ENCODE data around the gene AHNAK2. TPM values are rescaled to one million over a fixed set of nuclear protein-coding genes. Genes with fewer than 3 reads are reported as not detected.

Gene AHNAK2
- total and polyA plus RNA-seq, 2 donors, result 0.42 to 3.8 TPM

DNA sequence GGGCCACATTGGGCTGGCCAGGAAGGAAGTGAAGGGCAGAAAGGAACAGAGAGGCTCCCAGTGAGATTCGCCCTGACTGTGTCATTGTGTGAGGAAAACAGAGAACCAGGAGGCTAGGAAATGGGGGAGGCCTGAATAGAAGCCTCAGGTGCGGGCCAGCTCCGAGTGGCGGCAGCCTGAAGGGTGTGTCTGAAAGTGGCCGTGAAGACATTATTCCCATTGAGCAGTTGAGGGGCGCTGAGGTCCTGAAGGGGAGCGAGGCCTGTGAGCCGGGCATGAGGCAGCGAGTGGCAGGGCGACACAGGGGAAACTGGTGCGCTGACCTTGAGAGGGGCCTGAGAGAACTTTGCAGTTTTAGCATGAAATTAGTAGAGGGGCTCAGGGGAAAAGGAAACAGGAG, 14.3 kb upstream of the AHNAK2 start:
- H3K27ac ChIP-seq (ENCODE audit: low read depth in 1 of 2, low read length in 1 of 2), result no peak overlapping the region
- 94% methylated on average over 11 of the region's 11 CpGs for WGBS
- H3K4me3 ChIP-seq (ENCODE audit: low read length in 2 of 2), result no peak overlapping the region
- H3K9me3 ChIP-seq (ENCODE audit: control insufficient read depth in 2 of 2, insufficient read depth in 1 of 2, low read length in 1 of 2), result no peaks in the 10 kb centered on the region
- DNase-seq (ENCODE audit: low read depth in 6 of 9, low spot score in 9 of 9), result no peak
- no peaks in the 10 kb centered on the region for H3K36me3 ChIP-seq (ENCODE audit: control insufficient read depth in 2 of 2, insufficient read depth in 2 of 2, low read length in 1 of 2)
- no peaks in the 10 kb centered on the region for H3K27me3 ChIP-seq (ENCODE audit: control insufficient read depth in 2 of 2, insufficient read depth in 1 of 2, low read length in 1 of 2)
- no peaks in the 10 kb centered on the region for H3K4me1 ChIP-seq (ENCODE audit: control insufficient read depth in 2 of 2, insufficient read depth in 2 of 2, low read length in 2 of 2)

- 99% methylated on average over 34 of the region's 34 CpGs for WGBS
These were observed 13.7 kb upstream of the AHNAK2 start for GRCh38 chr14:104991896-104992230.

DNA sequence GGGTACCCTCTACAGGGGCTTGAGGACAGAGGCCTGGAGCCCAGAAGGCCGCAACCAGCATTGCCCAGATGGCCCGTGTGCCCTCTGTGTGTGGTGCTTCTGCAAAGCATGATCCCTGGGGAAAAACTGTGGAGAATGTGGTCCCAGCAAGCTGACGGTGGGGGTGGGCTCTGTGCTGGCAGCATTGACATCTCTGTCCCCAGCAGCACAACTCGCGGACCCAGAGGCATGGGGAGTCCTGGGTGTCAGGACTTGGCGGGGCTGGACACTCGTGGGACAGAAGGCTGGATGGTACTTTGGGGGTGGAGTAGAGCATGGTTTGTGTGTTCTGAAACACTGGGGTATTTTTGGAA, 11.8 kb upstream of the AHNAK2 start:
- no peak for DNase-seq (ENCODE audit: low read depth in 6 of 9, low spot score in 9 of 9)
- peaks cover 7 to 16% of the 10 kb centered on the region in 2 donors for H3K27me3 ChIP-seq (ENCODE audit: control insufficient read depth in 2 of 2, insufficient read depth in 1 of 2, low read length in 1 of 2)
- H3K36me3 ChIP-seq (ENCODE audit: control insufficient read depth in 2 of 2, insufficient read depth in 2 of 2, low read length in 1 of 2), result no peaks in the 10 kb centered on the region
- no peak overlapping the region for H3K27ac ChIP-seq (ENCODE audit: low read depth in 1 of 2, low read length in 1 of 2)
- peaks cover 3 to 6% of the 10 kb centered on the region in 2 donors for H3K4me1 ChIP-seq (ENCODE audit: control insufficient read depth in 2 of 2, insufficient read depth in 2 of 2, low read length in 2 of 2)
- no peak overlapping the region for H3K4me3 ChIP-seq (ENCODE audit: low read length in 2 of 2)
- H3K9me3 ChIP-seq (ENCODE audit: control insufficient read depth in 2 of 2, insufficient read depth in 1 of 2, low read length in 1 of 2), result peaks cover 0 to 2% of the 10 kb centered on the region in 2 donors
- 98% methylated on average over 7 of the region's 7 CpGs for WGBS

More at GRCh38 chr14:104991896-104992230, 13.7 kb upstream of the AHNAK2 start:
- Histone ChIP-seq H3K4me1 (ENCODE audit: control insufficient read depth in 2 of 2, insufficient read depth in 2 of 2, low read length in 2 of 2) (no peaks in the 10 kb centered on the region), H3K9me3 (ENCODE audit: control insufficient read depth in 2 of 2, insufficient read depth in 1 of 2, low read length in 1 of 2) (no peaks in the 10 kb centered on the region), H3K36me3 (ENCODE audit: control insufficient read depth in 2 of 2, insufficient read depth in 2 of 2, low read length in 1 of 2) (no peaks in the 10 kb centered on the region), H3K27me3 (ENCODE audit: control insufficient read depth in 2 of 2, insufficient read depth in 1 of 2, low read length in 1 of 2) (peaks cover 0 to 5% of the 10 kb centered on the region in 2 donors), H3K4me3 (ENCODE audit: low read length in 2 of 2) (no peak overlapping the region), H3K27ac (ENCODE audit: low read depth in 1 of 2, low read length in 1 of 2) (no peak overlapping the region)
- DNase-seq (ENCODE audit: low read depth in 6 of 9, low spot score in 9 of 9), result no peak

- WGBS, result 94% methylated on average over 16 of the region's 16 CpGs
- H3K4me3 ChIP-seq (ENCODE audit: low read length in 2 of 2), result no peak overlapping the region
- H3K36me3 ChIP-seq (ENCODE audit: control insufficient read depth in 2 of 2, insufficient read depth in 2 of 2, low read length in 1 of 2), result no peaks in the 10 kb centered on the region
- DNase-seq (ENCODE audit: low read depth in 6 of 9, low spot score in 9 of 9), result no peak
- peaks cover 0 to 2% of the 10 kb centered on the region in 2 donors for H3K9me3 ChIP-seq (ENCODE audit: control insufficient read depth in 2 of 2, insufficient read depth in 1 of 2, low read length in 1 of 2)
- peaks cover 3 to 6% of the 10 kb centered on the region in 2 donors for H3K4me1 ChIP-seq (ENCODE audit: control insufficient read depth in 2 of 2, insufficient read depth in 2 of 2, low read length in 2 of 2)
- peaks cover 7 to 16% of the 10 kb centered on the region in 2 donors for H3K27me3 ChIP-seq (ENCODE audit: control insufficient read depth in 2 of 2, insufficient read depth in 1 of 2, low read length in 1 of 2)
- no peak overlapping the region for H3K27ac ChIP-seq (ENCODE audit: low read depth in 1 of 2, low read length in 1 of 2)
These were observed 11.2 kb upstream of the AHNAK2 start for GRCh38 chr14:104989236-104989950.

DNA sequence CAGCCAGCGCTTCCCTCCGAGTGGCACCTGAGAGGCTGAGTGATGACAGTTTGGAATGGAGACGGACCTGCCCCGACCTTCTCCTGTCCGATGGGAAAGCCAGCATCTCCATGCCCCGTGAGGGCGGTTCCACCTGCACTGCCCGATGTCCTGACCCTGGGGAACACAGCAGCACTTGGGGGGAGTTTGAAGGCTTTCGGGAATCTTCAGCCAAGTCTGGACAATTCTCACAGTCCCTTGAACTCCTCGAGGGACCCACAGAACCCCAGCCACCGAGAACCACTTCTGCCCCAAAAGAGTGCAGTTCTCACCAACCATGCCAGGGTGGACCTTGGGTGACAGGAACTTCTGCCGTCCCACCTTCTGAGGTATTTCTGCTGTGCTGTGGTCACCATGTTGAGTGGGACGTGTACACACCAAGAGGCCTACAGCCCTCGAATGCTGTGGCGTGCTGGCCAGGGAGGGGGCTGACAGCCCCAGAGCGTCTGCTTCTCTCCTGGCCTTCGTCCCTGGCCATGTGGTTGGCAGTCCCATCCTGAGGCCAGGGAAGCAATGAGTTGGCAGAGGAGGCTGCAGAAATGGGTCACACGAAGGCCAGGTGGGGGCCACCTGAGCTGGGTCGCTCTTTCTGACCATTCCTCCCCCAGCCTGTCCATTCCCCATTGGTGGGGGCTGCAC, 8.5 kb upstream of the AHNAK2 start:
- Histone ChIP-seq H3K27ac (ENCODE audit: low read depth in 1 of 2, low read length in 1 of 2) (no peak overlapping the region), H3K36me3 (ENCODE audit: control insufficient read depth in 2 of 2, insufficient read depth in 2 of 2, low read length in 1 of 2) (no peaks in the 10 kb centered on the region), H3K4me1 (ENCODE audit: control insufficient read depth in 2 of 2, insufficient read depth in 2 of 2, low read length in 2 of 2) (peaks cover 3 to 6% of the 10 kb centered on the region in 2 donors), H3K4me3 (ENCODE audit: low read length in 2 of 2) (peak overlapping the region in 1 of 2 donors; percentile 45), H3K27me3 (ENCODE audit: control insufficient read depth in 2 of 2, insufficient read depth in 1 of 2, low read length in 1 of 2) (peaks cover 9 to 25% of the 10 kb centered on the region in 2 donors), H3K9me3 (ENCODE audit: control insufficient read depth in 2 of 2, insufficient read depth in 1 of 2, low read length in 1 of 2) (peaks cover 0 to 2% of the 10 kb centered on the region in 2 donors)
- 76% methylated on average over 19 of the region's 19 CpGs for WGBS
- DNase-seq (ENCODE audit: low read depth in 6 of 9, low spot score in 9 of 9), result no peak

DNA sequence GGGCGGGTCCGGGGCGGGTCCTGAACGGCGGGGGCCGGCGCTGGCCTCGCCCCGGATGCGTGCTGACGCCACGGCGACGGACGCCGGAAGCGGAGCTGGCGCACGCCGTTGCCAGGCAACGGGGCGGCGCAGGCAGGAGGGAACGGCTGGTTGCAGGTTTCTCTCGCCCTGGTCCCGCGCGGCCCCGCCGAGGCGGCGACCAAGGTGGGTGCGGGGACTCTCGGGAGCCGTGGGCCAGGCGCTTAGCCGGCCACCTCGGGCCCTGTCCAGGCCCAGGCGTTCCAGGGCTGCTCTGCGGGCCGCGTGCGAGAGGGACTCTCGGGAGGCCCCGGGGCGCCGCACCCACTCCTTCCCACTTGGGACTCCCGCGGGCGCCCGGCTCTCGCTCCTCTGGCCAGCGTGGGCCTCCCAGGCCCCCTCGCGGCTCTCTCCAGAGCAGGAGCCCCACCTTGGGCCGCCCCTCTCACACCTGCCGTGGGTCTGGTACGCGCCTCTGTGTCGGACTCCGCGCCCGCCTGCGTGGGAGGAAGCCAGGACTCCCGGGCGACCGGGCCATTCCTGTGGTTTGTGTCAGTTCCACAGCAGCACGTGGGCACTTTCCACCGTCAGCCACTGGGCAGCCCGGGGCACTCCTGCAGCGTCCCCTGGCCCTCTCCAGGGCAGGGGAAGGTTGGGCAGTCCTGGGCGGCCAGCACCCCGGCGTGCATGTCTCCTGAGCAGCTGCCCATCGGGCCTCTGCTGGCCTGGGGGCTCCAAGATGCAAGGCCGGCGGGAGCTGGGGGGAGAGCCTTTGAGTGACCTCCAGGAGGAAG, 7.7 kb upstream of the AHNAK2 start, which contains the start of gene CLBA1:
Gene CLBA1 (plus strand): TSS at position 114 of the 812 bp plus-strand sequence. CDS start 644 bp downstream, at position 758.
- DNase-seq (ENCODE audit: low read depth in 6 of 9, low spot score in 9 of 9), result peak; percentile 59 to 95 (median 84)
- peaks cover 3 to 6% of the 10 kb centered on the region in 2 donors for H3K4me1 ChIP-seq (ENCODE audit: control insufficient read depth in 2 of 2, insufficient read depth in 2 of 2, low read length in 2 of 2)
- 4% methylated on average over 77 of the region's 77 CpGs for WGBS
- H3K9me3 ChIP-seq (ENCODE audit: control insufficient read depth in 2 of 2, insufficient read depth in 1 of 2, low read length in 1 of 2), result peaks cover 0 to 2% of the 10 kb centered on the region in 2 donors
- H3K36me3 ChIP-seq (ENCODE audit: control insufficient read depth in 2 of 2, insufficient read depth in 2 of 2, low read length in 1 of 2), result no peaks in the 10 kb centered on the region
- peaks cover 9 to 30% of the 10 kb centered on the region in 2 donors for H3K27me3 ChIP-seq (ENCODE audit: control insufficient read depth in 2 of 2, insufficient read depth in 1 of 2, low read length in 1 of 2)
- H3K4me3 ChIP-seq (ENCODE audit: low read length in 2 of 2), result peak within 1 kb of the TSS; percentile 45 to 70
- H3K27ac ChIP-seq (ENCODE audit: low read depth in 1 of 2, low read length in 1 of 2), result peak within 1 kb of the TSS in 1 of 2 donors; percentile 27

DNA sequence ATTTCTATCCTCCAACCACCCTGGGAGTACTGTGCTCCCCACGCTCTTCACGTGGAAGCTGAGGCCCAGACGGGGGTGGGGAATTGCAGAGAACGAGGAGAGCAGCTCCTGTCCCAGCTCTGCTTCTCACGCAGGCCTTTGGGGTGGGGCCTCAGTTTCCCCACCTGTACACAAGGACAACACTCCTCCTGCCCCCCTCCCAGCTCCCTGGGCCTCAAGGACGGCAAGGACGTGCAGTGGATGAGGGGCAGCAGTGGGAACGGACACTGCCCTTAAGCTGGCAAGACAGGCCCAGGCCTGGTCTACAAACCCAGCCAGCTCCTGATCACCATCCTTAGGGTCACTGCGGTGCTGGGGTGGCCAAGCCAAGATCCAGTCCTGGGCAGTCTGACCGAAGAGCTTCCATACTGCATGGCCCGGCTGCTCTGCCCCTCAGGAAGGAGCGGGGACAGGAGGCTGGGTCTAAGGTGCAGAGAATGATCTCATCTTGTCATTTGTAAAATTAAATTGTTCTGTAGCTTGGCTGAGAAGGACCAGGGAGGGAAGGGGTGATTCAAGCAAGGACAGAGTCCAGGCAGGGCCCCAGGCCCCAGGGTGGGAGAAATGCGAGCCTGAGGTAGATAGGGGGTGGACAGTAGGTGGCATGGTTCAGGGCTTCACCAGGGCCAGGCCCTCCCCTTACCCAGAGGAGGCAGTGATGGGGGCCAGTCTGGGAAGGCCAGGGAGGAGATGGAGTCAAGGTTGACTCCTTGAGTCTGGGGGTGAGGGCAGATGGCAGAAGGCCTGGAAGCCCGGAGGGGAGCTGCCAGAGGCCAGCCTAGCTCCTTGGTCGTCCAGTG, 6.1 kb upstream of the AHNAK2 start:
- Histone ChIP-seq H3K36me3 (ENCODE audit: control insufficient read depth in 2 of 2, insufficient read depth in 2 of 2, low read length in 1 of 2) (no peaks in the 10 kb centered on the region), H3K27ac (ENCODE audit: low read depth in 1 of 2, low read length in 1 of 2) (no peak overlapping the region), H3K27me3 (ENCODE audit: control insufficient read depth in 2 of 2, insufficient read depth in 1 of 2, low read length in 1 of 2) (peaks cover 17 to 46% of the 10 kb centered on the region in 2 donors), H3K9me3 (ENCODE audit: control insufficient read depth in 2 of 2, insufficient read depth in 1 of 2, low read length in 1 of 2) (peaks cover 0 to 2% of the 10 kb centered on the region in 2 donors), H3K4me1 (ENCODE audit: control insufficient read depth in 2 of 2, insufficient read depth in 2 of 2, low read length in 2 of 2) (peaks cover 3 to 6% of the 10 kb centered on the region in 2 donors), H3K4me3 (ENCODE audit: low read length in 2 of 2) (no peak overlapping the region)
- 96% methylated on average over 15 of the region's 15 CpGs for WGBS
- no peak for DNase-seq (ENCODE audit: low read depth in 6 of 9, low spot score in 9 of 9)

DNA sequence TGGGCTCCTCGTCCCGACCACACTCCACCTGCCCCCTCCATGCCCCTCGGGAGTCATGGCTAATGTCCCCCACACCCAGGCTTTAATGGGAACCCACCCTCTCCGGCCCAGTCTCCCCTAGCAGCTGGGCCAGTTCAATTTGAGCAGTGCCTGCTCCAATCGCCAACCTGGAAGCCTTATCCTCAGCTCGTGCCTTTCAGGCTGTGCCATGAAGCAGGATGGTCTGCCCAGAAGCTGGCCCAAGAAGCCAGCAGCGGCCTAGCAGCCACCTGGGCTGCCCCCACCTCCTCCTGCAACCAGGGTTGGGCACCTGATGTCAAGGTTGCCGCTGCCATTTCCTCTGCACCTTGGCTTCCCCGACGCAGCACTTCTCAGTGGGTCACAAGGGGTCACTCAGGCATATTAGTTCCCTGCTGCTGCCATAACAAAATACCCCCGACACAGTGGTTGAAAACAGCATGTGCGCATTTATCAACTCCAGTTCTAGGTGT, 5.1 kb upstream of the AHNAK2 start:
- 85% methylated on average over 12 of the region's 12 CpGs for WGBS
- H3K36me3 ChIP-seq (ENCODE audit: control insufficient read depth in 2 of 2, insufficient read depth in 2 of 2, low read length in 1 of 2), result no peaks in the 10 kb centered on the region
- DNase-seq (ENCODE audit: low read depth in 6 of 9, low spot score in 9 of 9), result no peak
- peaks cover 0 to 2% of the 10 kb centered on the region in 2 donors for H3K9me3 ChIP-seq (ENCODE audit: control insufficient read depth in 2 of 2, insufficient read depth in 1 of 2, low read length in 1 of 2)
- no peak overlapping the region for H3K27ac ChIP-seq (ENCODE audit: low read depth in 1 of 2, low read length in 1 of 2)
- H3K27me3 ChIP-seq (ENCODE audit: control insufficient read depth in 2 of 2, insufficient read depth in 1 of 2, low read length in 1 of 2), result peaks cover 25 to 56% of the 10 kb centered on the region in 2 donors
- H3K4me3 ChIP-seq (ENCODE audit: low read length in 2 of 2), result no peak overlapping the region
- peaks cover 3 to 9% of the 10 kb centered on the region in 2 donors for H3K4me1 ChIP-seq (ENCODE audit: control insufficient read depth in 2 of 2, insufficient read depth in 2 of 2, low read length in 2 of 2)

All from thymus (tissue), 11 donors.